ENCODE results near the gene CEP152.

The CEP152 gene

GRCh38 chr15:48810414-48811324 is at the start of gene CEP152:
TSS of gene CEP152 (minus strand) at chr15:48811069. CDS start at chr15:48805649, 5,420 bp downstream.
- peak; percentile 64 for TF ChIP-seq L3MBTL2 (conservative IDR thresholded peaks at IDR 0.05)
- 0 out of 2 replicates have a peak, but pooled peaks have one; percentile 47 for TF ChIP-seq ELF4 (IDR thresholded peaks at IDR 0.05)
- TF ChIP-seq ZNF384 (IDR thresholded peaks at IDR 0.05), result no peak
- TF ChIP-seq, protein P1, sequence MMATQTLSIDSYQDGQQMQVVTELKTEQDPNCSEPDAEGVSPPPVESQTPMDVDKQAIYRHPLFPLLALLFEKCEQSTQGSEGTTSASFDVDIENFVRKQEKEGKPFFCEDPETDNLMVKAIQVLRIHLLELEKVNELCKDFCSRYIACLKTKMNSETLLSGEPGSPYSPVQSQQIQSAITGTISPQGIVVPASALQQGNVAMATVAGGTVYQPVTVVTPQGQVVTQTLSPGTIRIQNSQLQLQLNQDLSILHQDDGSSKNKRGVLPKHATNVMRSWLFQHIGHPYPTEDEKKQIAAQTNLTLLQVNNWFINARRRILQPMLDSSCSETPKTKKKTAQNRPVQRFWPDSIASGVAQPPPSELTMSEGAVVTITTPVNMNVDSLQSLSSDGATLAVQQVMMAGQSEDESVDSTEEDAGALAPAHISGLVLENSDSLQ (IDR thresholded peaks at IDR 0.05), result peak; percentile 97
- peak; percentile 88 for DNase-seq (ENCODE audit: extremely low spot score)
- POLR2A ChIA-PET, result interaction anchor here (0.6 to 1.6 kb wide), 13 partner anchors 10 to 345 kb away, joined by 3 to 6 read pairs (median 3); partner anchors contain the start of genes COPS2 and EID1
- CTCF ChIA-PET, result interaction anchor here (0.9 kb wide), 1 partner anchor 12 kb away, joined by 3 read pairs; no protein-coding TSS in a partner anchor

DNA sequence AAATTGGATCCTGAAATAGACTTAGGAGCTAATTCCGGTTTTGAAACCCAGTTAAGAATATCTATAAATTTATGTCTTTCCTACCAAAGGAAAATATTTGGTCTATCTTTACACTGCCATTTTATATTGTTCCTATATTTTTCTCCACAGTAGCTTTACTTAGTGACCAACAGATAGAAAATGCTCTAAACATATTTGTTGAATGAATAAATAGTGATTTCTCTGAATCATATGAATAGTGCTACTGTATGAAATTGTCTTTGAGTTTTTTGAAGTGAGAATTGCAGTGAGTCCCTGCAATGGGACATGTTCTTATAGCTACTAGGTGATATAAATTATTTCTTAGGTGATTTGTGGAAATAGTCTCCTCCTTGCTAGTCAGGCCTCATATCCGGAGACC is 48.6 kb upstream of the CEP152 start:
- CTCF ChIA-PET, result interaction anchor here (0.9 kb wide), 1 partner anchor 116 kb away, joined by 3 read pairs; no protein-coding TSS in a partner anchor
- POLR2A ChIA-PET, result interaction anchor here (1.8 to 2.4 kb wide), 2 partner anchors 18 to 117 kb away, joined by 3 to 5 read pairs; partner anchors contain the start of gene EID1
- TF ChIP-seq L3MBTL2 (conservative IDR thresholded peaks at IDR 0.05) (no peak), ARNT (IDR thresholded peaks at IDR 0.05) (no peak), NFRKB (IDR thresholded peaks at IDR 0.05) (no peak), BHLHE40 (IDR thresholded peaks at IDR 0.05; ENCODE audit: borderline replicate concordance) (no peak), ZNF384 (IDR thresholded peaks at IDR 0.05) (no peak), SUZ12 (IDR thresholded peaks at IDR 0.05) (no peak), HDGF (IDR thresholded peaks at IDR 0.05; ENCODE audit: borderline replicate concordance) (no peak), ELF4 (IDR thresholded peaks at IDR 0.05) (no peak), FOXK2 (IDR thresholded peaks at IDR 0.05) (no peak), FOXA1 (IDR thresholded peaks at IDR 0.05) (no peak), CTBP1 (IDR thresholded peaks at IDR 0.05; ENCODE audit: borderline replicate concordance) (no peak), LEF1 (IDR thresholded peaks at IDR 0.05; ENCODE audit: borderline replicate concordance) (no peak), SP1 (IDR thresholded peaks at IDR 0.05) (no peak)
- TF ChIP-seq, protein P1 (IDR thresholded peaks at IDR 0.05), result no peak
- no peak for DNase-seq (ENCODE audit: extremely low spot score)

DNA sequence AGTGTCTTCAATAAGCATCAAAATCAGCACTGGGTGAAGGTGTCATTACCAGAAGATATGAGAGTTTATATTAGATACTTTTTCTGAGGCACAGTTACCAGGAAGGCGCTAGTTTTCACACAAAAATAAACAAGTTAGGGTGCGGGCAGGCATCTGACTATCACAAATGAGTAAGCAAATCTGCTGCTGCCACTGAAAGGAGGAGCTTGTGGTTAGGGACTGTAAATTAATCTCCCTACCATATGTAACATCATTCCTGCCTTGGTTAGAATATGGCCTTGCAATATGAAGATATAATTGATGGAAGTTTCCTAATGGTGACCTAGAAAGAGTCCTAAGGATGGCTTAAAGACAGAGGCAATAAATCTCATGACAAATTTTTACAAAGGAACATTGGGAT is 47.5 kb upstream of the CEP152 start:
- ChIA-PET POLR2A (interaction anchor here (1.5 to 2.4 kb wide), 3 partner anchors 19 to 118 kb away, joined by 3 to 5 read pairs (median 3); partner anchors contain the start of gene EID1), CTCF (no interaction called here)
- TF ChIP-seq FOXM1 (IDR thresholded peaks at IDR 0.05; ENCODE audit: borderline replicate concordance), result no peak
- no peak for TF ChIP-seq TARDBP (IDR thresholded peaks at IDR 0.05)
- no peak for TF ChIP-seq FOXA1 (IDR thresholded peaks at IDR 0.05)
- TF ChIP-seq LEF1 (IDR thresholded peaks at IDR 0.05; ENCODE audit: borderline replicate concordance), result no peak
- no peak for TF ChIP-seq FOXK2 (IDR thresholded peaks at IDR 0.05)
- no peak for TF ChIP-seq ELF4 (IDR thresholded peaks at IDR 0.05)
- TF ChIP-seq, protein P1 (IDR thresholded peaks at IDR 0.05), result no peak
- TF ChIP-seq BHLHE40 (IDR thresholded peaks at IDR 0.05; ENCODE audit: borderline replicate concordance), result no peak
- no peak for TF ChIP-seq L3MBTL2 (conservative IDR thresholded peaks at IDR 0.05)
- no peak for TF ChIP-seq SP1 (IDR thresholded peaks at IDR 0.05)
- no peak for TF ChIP-seq NFRKB (IDR thresholded peaks at IDR 0.05)
- no peak for TF ChIP-seq ARNT (IDR thresholded peaks at IDR 0.05)
- DNase-seq (ENCODE audit: extremely low spot score), result no peak

- CTCF ChIA-PET, result interaction anchor here (1.0 to 1.3 kb wide), 2 partner anchors 21 to 1171 kb away, joined by 3 read pairs; partner anchors contain the start of gene EID1
- POLR2A ChIA-PET, result interaction anchor here (1.5 kb wide), 1 partner anchor 47 kb away, joined by 3 read pairs; no protein-coding TSS in a partner anchor
- TF ChIP-seq HDGF (IDR thresholded peaks at IDR 0.05; ENCODE audit: borderline replicate concordance), result no peak
- TF ChIP-seq SP1 (IDR thresholded peaks at IDR 0.05), result no peak
- no peak for TF ChIP-seq ZNF384 (IDR thresholded peaks at IDR 0.05)
- TF ChIP-seq FOXA1 (IDR thresholded peaks at IDR 0.05), result no peak
- TF ChIP-seq CTBP1 (IDR thresholded peaks at IDR 0.05; ENCODE audit: borderline replicate concordance), result no peak
- TF ChIP-seq LEF1 (IDR thresholded peaks at IDR 0.05; ENCODE audit: borderline replicate concordance), result no peak
- no peak for TF ChIP-seq FOXK2 (IDR thresholded peaks at IDR 0.05)
- no peak for TF ChIP-seq TARDBP (IDR thresholded peaks at IDR 0.05)
- TF ChIP-seq ARNT (IDR thresholded peaks at IDR 0.05), result no peak
- no peak for TF ChIP-seq L3MBTL2 (conservative IDR thresholded peaks at IDR 0.05)
- TF ChIP-seq FOXM1 (IDR thresholded peaks at IDR 0.05; ENCODE audit: borderline replicate concordance), result no peak
- TF ChIP-seq SUZ12 (IDR thresholded peaks at IDR 0.05), result no peak
- TF ChIP-seq, protein P1 (IDR thresholded peaks at IDR 0.05), result no peak
- no peak for TF ChIP-seq NFRKB (IDR thresholded peaks at IDR 0.05)
- no peak for TF ChIP-seq BHLHE40 (IDR thresholded peaks at IDR 0.05; ENCODE audit: borderline replicate concordance)
- no peak for TF ChIP-seq ELF4 (IDR thresholded peaks at IDR 0.05)
- DNase-seq (ENCODE audit: extremely low spot score), result no peak
Observed at GRCh38 chr15:48856942-48857341, 46.1 kb upstream of the CEP152 start.
